Lung (tissue), 16 donors: Measurements from ENCODE around the gene CRB2. TPM values are rescaled to one million over a fixed set of nuclear protein-coding genes. Genes with fewer than 3 reads are reported as not detected.
A peak's percentile ranks its signal among the peaks of the same experiment; 100 is the strongest.

Experiments
- ATAC-seq: fragments of 200-7000 bp; cut with Tn5 transposase; one replicate; pipeline ENCODE4 v1.9.1; 2020; ENCODE audit warnings: moderate number of reproducible peaks; ENCODE audit not compliant: insufficient read depth, low FRiP score
- DNase-seq, 3 donors: peaks; one replicate each; pipeline ENCODE4 v3.0.0-alpha.2; 2013 to 2017
- H3K27ac ChIP-seq, 2 donors: one replicate each; pipeline ENCODE4 v1.5.1; 2013; ENCODE audit warnings: mild to moderate bottlenecking in 2 of 2, moderate library complexity in 2 of 2, control low read depth in 1 of 2, inconsistent platforms in 1 of 2, low read depth in 1 of 2, low read length in 1 of 2
- H3K27me3 ChIP-seq, 3 donors: one replicate each; pipeline ENCODE4 v1.5.1; 2013; ENCODE audit warnings: low read length in 2 of 3; ENCODE audit not compliant: control insufficient read depth in 3 of 3, insufficient read depth in 3 of 3
- H3K36me3 ChIP-seq, 4 donors: one replicate each; pipeline ENCODE4 v1.5.1; 2013; ENCODE audit warnings: low read length in 4 of 4, mild to moderate bottlenecking in 1 of 4, moderate library complexity in 1 of 4; ENCODE audit not compliant: control insufficient read depth in 4 of 4, insufficient read depth in 4 of 4
- H3K4me1 ChIP-seq, 5 donors: one replicate each; pipeline ENCODE4 v1.5.1; 2013; ENCODE audit warnings: low read length in 5 of 5, mild to moderate bottlenecking in 2 of 5, moderate library complexity in 1 of 5; ENCODE audit not compliant: control insufficient read depth in 5 of 5, insufficient read depth in 5 of 5
- H3K4me3 ChIP-seq: one replicate; pipeline ENCODE4 v1.5.1; 2013; ENCODE audit warnings: mild to moderate bottlenecking, control low read depth, moderate library complexity
- H3K9ac ChIP-seq, 2 donors: one replicate each; pipeline ENCODE4 v1.5.1; 2013; ENCODE audit warnings: low read length in 2 of 2, control low read depth in 1 of 2; ENCODE audit not compliant: insufficient read depth in 1 of 2
- H3K9me3 ChIP-seq, 4 donors: one replicate each; pipeline ENCODE4 v1.5.1; 2013; ENCODE audit warnings: low read length in 3 of 4, mild to moderate bottlenecking in 1 of 4, moderate library complexity in 1 of 4; ENCODE audit not compliant: control insufficient read depth in 4 of 4, insufficient read depth in 3 of 4
- CTCF ChIP-seq: IDR thresholded peaks from 2 replicates; pipeline ENCODE4 v1.5.1; 2012; ENCODE audit warnings: mild to moderate bottlenecking; ENCODE audit errors: control extremely low read depth, extremely low read depth
- WGBS, 2 donors: extraction: QIAGEN DNeasy Blood & Tissue Kit; methylation state at CpG; one replicate each; pipeline ENCODE4 v1.1.7; 2013; 5-methylcytosine and 5-hydroxymethylcytosine counted together
- long read RNA-seq, 5 donors: transcript quantifications; one replicate each; lab custom pipeline, GENCODE V29; 2026
- polyA plus RNA-seq, 2 donors: library from polyadenylated mRNA; stranded (reverse); fragments of 200-250 nt; gene quantifications; one replicate each; pipeline ENCODE4 v1.2.1, GENCODE V29; 2013
- total RNA-seq, 2 donors: library from RNA; depleted of rRNA in 1 of 2; stranded (reverse); fragments of >200 nt in 1 of 2; gene quantifications; one replicate each; pipeline ENCODE4 v1.2.1, GENCODE V29; 2014 to 2021
- donor health status: control.
- donor health status: control.
- donor health status: Bipolar disorder and iron deficiency.
- donor health status: healthy.
- donor health status: DM: yes; HTN: yes; CAD: no.

CRB2 gene
- total RNA-seq = under 1 TPM; 0.25 to 0.34 TPM
- polyA plus RNA-seq = under 1 TPM; 0.01 to 0.18 TPM
- long read RNA-seq, donor 1 = 0 reads
- long read RNA-seq, donor 2 = 0 reads
- long read RNA-seq, donor 3 = 0 reads
- long read RNA-seq, donor 4 = 0 reads
- long read RNA-seq, donor 5 = 0 reads

- DNase-seq (peak in 1 of 3 donors; percentile 52), ATAC-seq (no peak)
- H3K27ac ChIP-seq = no peak within 1 kb of the TSS
- no peaks in the 10 kb centered on the region for H3K9me3 ChIP-seq
- no peak for TF ChIP-seq CTCF
- H3K36me3 ChIP-seq = no peaks in the 10 kb centered on the region
- 60 to 75% methylated on average over 15 to 17 of the region's 17 CpGs for WGBS, 2 donors
- peaks cover 0 to 15% (median 5%) of the 10 kb centered on the region in 5 donors for H3K4me1 ChIP-seq
- no peak within 1 kb of the TSS for H3K4me3 ChIP-seq
- no peaks in the 10 kb centered on the region for H3K27me3 ChIP-seq
- no peak within 1 kb of the TSS for H3K9ac ChIP-seq
Observed at GRCh38 chr9:123355761-123356431, at the start of gene CRB2. Gene CRB2 (plus strand): TSS chr9:123356197. CDS start chr9:123356261, 64 bp downstream.

- H3K36me3 ChIP-seq = no peaks in the 10 kb centered on the region
- H3K27ac ChIP-seq = no peak overlapping the region
- H3K27me3 ChIP-seq = no peaks in the 10 kb centered on the region
- H3K4me3 ChIP-seq = no peak overlapping the region
- no peak for TF ChIP-seq CTCF
- H3K9me3 ChIP-seq = peaks cover 0 to 2% (median 0%) of the 10 kb centered on the region in 4 donors
- H3K9ac ChIP-seq = no peak overlapping the region
- no peak for DNase-seq
- H3K4me1 ChIP-seq = peaks cover 0 to 3% (median 0%) of the 10 kb centered on the region in 5 donors
- 88 to 92% methylated on average over 1 of the region's 1 CpG for WGBS, 2 donors
- no peak for ATAC-seq
Observed at GRCh38 chr9:123309611-123310010, 46.4 kb upstream of the CRB2 start.

- no peak for TF ChIP-seq CTCF
- H3K27me3 ChIP-seq = no peaks in the 10 kb centered on the region
- H3K4me3 ChIP-seq = no peak overlapping the region
- H3K4me1 ChIP-seq = peaks cover 0 to 2% (median 0%) of the 10 kb centered on the region in 5 donors
- 71 to 79% methylated on average over 4 of the region's 4 CpGs for WGBS, 2 donors
- no peak overlapping the region for H3K27ac ChIP-seq
- peaks cover 0 to 2% (median 0%) of the 10 kb centered on the region in 4 donors for H3K9me3 ChIP-seq
- no peaks in the 10 kb centered on the region for H3K36me3 ChIP-seq
- peak in 1 of 3 donors; percentile 11 for DNase-seq
- no peak overlapping the region for H3K9ac ChIP-seq
- ATAC-seq = no peak
Observed at GRCh38 chr9:123310551-123311249, 45.3 kb upstream of the CRB2 start.
